Measurements from ENCODE around the gene EHMT2. TPM values are rescaled to one million over a fixed set of nuclear protein-coding genes. Genes with fewer than 3 reads are reported as not detected.

Gene EHMT2
- total and polyA plus RNA-seq, 2 of the 13 experiments (the other 11 are each of a cell fraction or from before 2014, with no cell fraction given), result 55.2 to 69.2 TPM

DNA sequence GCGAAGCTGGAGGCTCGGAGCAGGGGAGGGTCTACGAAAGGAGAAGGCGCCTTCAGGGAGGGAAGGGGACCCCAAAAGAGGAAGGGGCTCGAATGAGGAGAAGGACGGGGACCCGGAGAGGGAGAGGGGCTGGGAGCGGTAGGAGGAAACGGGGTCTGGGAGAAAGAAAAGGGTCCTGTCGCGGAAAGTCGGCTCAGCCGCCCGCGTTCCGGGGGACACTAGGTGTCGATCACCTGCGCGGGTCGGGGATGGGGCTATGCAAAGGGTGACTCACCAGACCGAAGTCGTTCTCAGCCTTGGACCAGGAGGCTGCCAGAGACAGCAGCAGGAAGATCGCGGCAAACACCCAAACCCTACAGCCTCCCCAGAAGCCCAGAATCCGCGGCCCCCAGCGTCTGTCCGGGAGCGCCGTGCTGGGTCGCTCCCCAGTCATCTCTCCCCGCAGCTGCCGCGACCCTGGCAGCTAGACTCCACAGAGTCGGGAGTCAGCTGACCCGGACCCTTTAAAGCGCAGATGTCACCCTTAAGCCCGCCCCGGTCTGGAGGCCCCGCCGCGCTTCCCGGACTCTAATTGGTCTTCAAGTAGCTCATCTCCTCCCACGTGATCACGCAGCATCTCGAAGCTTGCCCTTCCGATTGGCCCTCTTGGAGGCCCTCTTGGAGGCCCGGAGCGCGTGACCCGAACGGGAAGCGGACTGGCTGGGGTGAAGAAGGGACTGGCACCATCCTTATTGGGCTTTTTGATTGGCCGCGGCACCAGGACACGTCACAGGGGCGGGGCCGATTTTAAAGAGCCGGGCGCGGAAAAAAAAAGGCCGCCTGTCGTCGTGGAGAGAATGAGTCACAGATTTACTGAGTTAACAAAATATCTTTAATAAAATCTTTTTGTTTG, 34.9 kb downstream of the EHMT2 start, which contains the start of gene NEU1 (continued):
- TF ChIP-seq ZNF891 (CRISPR knock-in tag; IDR thresholded peaks at IDR 0.05), result peak; percentile 98
- TF ChIP-seq ZFP1 (CRISPR knock-in tag; IDR thresholded peaks at IDR 0.05), result peak; percentile 79
- TF ChIP-seq PHF21A (CRISPR knock-in tag; IDR thresholded peaks at IDR 0.05), result peak; percentile 94
- TF ChIP-seq STAT5B (CRISPR knock-in tag; IDR thresholded peaks at IDR 0.05), result 0 out of 2 replicates have a peak, but pooled peaks have one; percentile 17
- TF ChIP-seq ZNF17 (CRISPR knock-in tag; IDR thresholded peaks at IDR 0.05), result no peak
- no peak for TF ChIP-seq ZNF296 (CRISPR knock-in tag; conservative IDR thresholded peaks at IDR 0.05)
- no peak; the same call in 1 of the 2 replicates for TF ChIP-seq ZSCAN21 (CRISPR knock-in tag; IDR thresholded peaks at IDR 0.05; ENCODE audit: borderline replicate concordance)
- peak; percentile 54; the same call in 1 of the 2 replicates for TF ChIP-seq HES4 (CRISPR knock-in tag; IDR thresholded peaks at IDR 0.05; ENCODE audit: borderline replicate concordance)
- TF ChIP-seq CBFB (CRISPR knock-in tag; IDR thresholded peaks at IDR 0.05), result peak; percentile 91; the same call in 1 of the 2 replicates
- no peak for TF ChIP-seq ZNF652 (CRISPR knock-in tag; IDR thresholded peaks at IDR 0.05; ENCODE audit: borderline replicate concordance, low read depth)
- no peak; the same call in 1 of the 2 replicates for TF ChIP-seq ZNF256 (CRISPR knock-in tag; conservative IDR thresholded peaks at IDR 0.05)
- peak; percentile 93 for TF ChIP-seq ZSCAN5A (CRISPR knock-in tag; IDR thresholded peaks at IDR 0.05; ENCODE audit: borderline replicate concordance)
- peak; percentile 98 for TF ChIP-seq RBM39 (IDR thresholded peaks at IDR 0.05; ENCODE audit: low read depth, low read length, poor library complexity, severe bottlenecking)
- TF ChIP-seq ZNF512B (CRISPR knock-in tag; IDR thresholded peaks at IDR 0.05; ENCODE audit: borderline replicate concordance), result no peak
- peak; percentile 96 for TF ChIP-seq PHF5A (CRISPR knock-in tag; IDR thresholded peaks at IDR 0.05; ENCODE audit: low read depth, unreplicated experiment)
- no peak for TF ChIP-seq ATAD3A (CRISPR knock-in tag; IDR thresholded peaks at IDR 0.05)
- no peak for TF ChIP-seq KLF11 (CRISPR knock-in tag; IDR thresholded peaks at IDR 0.05)
- TF ChIP-seq DR1 (CRISPR knock-in tag; IDR thresholded peaks at IDR 0.05), result peak; percentile 99
- TF ChIP-seq, protein P1, sequence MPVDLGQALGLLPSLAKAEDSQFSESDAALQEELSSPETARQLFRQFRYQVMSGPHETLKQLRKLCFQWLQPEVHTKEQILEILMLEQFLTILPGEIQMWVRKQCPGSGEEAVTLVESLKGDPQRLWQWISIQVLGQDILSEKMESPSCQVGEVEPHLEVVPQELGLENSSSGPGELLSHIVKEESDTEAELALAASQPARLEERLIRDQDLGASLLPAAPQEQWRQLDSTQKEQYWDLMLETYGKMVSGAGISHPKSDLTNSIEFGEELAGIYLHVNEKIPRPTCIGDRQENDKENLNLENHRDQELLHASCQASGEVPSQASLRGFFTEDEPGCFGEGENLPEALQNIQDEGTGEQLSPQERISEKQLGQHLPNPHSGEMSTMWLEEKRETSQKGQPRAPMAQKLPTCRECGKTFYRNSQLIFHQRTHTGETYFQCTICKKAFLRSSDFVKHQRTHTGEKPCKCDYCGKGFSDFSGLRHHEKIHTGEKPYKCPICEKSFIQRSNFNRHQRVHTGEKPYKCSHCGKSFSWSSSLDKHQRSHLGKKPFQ (CRISPR knock-in tag; IDR thresholded peaks at IDR 0.05; ENCODE audit: insufficient replicate concordance), result peak; percentile 93
- peak; percentile 56; the same call in 1 of the 2 replicates for TF ChIP-seq ZNF710 (CRISPR knock-in tag; IDR thresholded peaks at IDR 0.05; ENCODE audit: borderline replicate concordance)
- TF ChIP-seq HIVEP1 (CRISPR knock-in tag; IDR thresholded peaks at IDR 0.05), result no peak; the same call in 1 of the 2 replicates
- no peak for TF ChIP-seq HMGA1 (CRISPR knock-in tag; conservative IDR thresholded peaks at IDR 0.05)

Data from HepG2 (cell line).